Muscle of leg (tissue), 11 donors: ENCODE measurements around the gene DOCK10. TPM values are rescaled to one million over a fixed set of nuclear protein-coding genes. Genes with fewer than 3 reads are reported as not detected.

Experiments
- DNase-seq: peaks from one replicate; pipeline ENCODE4 v3.0.0; 2013
- H3K27ac ChIP-seq: one replicate; pipeline ENCODE4 v1.5.1; 2013; ENCODE audit warnings: mild to moderate bottlenecking, low read length, control low read depth
- H3K27me3 ChIP-seq: one replicate; pipeline ENCODE4 v1.6.1; 2013; ENCODE audit warnings: low read length; ENCODE audit not compliant: control insufficient read depth, insufficient read depth
- H3K36me3 ChIP-seq: one replicate; pipeline ENCODE4 v1.6.1; 2013; ENCODE audit warnings: low read length; ENCODE audit not compliant: control insufficient read depth, insufficient read depth
- H3K4me1 ChIP-seq: one replicate; pipeline ENCODE4 v1.6.1; 2013; ENCODE audit warnings: low read length; ENCODE audit not compliant: control insufficient read depth, insufficient read depth
- H3K4me3 ChIP-seq: one replicate; pipeline ENCODE4 v1.5.1; 2013; ENCODE audit warnings: low read length, control low read depth
- H3K9me3 ChIP-seq: replicated peaks from 2 replicates; pipeline ENCODE4 v1.6.1; 2013; ENCODE audit warnings: low read depth, low read length; ENCODE audit not compliant: control insufficient read depth
- WGBS: methylation state at CpG from one replicate; pipeline ENCODE4 v1.1.5; 2013; ENCODE audit warnings: missing lambda C conversion rate; ENCODE audit not compliant: insufficient coverage; 5-methylcytosine and 5-hydroxymethylcytosine counted together
- polyA plus RNA-seq, 8 donors: library from polyadenylated mRNA; unstranded; fragments of 120-200 nt; gene quantifications; one replicate each; pipeline versions ENCODE4 v1.2.1 to v1.2.3, GENCODE V29; 2013; ENCODE audit warnings: inconsistent platforms in 1 of 8, low replicate concordance in 1 of 8; ENCODE audit not compliant: insufficient read length in 8 of 8, insufficient read depth in 1 of 8
- total RNA-seq: library from RNA; stranded (reverse); fragments of 120-200 nt; gene quantifications from one replicate; pipeline ENCODE4 v1.2.4, GENCODE V29; 2013

Gene DOCK10
- total and polyA plus RNA-seq, 9 donors: 14.8 to 20.1 (median 17.9) TPM

DNA sequence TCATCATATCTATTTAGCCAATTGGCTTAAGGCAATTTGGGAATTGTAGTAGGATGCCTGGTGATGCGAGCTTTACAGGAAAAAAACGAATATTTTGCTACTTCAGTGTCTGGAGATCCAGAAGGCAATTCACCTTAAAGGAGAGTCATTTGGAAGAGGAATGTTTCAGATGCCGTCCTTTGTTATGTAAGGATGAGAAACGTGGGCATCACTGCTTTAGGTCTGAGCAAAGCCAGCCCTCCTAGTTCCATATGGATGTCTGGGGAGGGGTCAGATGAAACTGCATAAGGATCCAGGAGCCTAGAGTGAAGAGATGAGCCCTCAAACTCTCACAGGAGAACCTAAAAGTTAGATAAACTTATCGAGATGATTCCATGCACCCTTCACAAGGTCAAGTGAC lies 30.9 kb upstream of the DOCK10 start:
- Histone ChIP-seq H3K36me3 (no peaks in the 10 kb centered on the region), H3K27ac (no peak overlapping the region), H3K9me3 (no peaks in the 10 kb centered on the region), H3K27me3 (no peaks in the 10 kb centered on the region), H3K4me3 (no peak overlapping the region), H3K4me1 (peaks cover 6% of the 10 kb centered on the region)
- 74% methylated on average over 3 of the region's 5 CpGs for WGBS
- DNase-seq: no peak

DNA sequence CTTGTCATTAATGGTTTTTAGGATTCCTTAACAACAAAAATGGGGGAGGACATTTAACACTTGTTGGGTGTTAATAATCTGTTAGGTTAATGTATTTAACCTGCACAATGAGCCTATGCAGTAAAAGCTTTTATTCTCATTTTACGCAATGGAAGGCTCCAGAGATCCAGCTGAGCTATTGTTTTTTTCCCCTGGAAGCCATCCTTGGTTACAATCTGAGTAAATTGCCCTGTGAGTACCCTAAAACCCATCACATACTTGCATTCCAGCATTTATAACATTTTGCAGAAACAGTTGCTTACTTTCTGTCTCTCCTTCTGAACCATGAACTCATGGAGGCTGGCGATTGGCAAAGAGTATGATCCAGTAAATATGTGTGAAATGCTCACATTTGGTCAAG lies 30.2 kb upstream of the DOCK10 start:
- Histone ChIP-seq H3K4me1 (peaks cover 6% of the 10 kb centered on the region), H3K36me3 (no peaks in the 10 kb centered on the region), H3K9me3 (peaks cover 5% of the 10 kb centered on the region), H3K27ac (no peak overlapping the region), H3K27me3 (no peaks in the 10 kb centered on the region), H3K4me3 (no peak overlapping the region)
- no peak for DNase-seq
- 75% methylated on average over 1 of the region's 2 CpGs for WGBS

DNA sequence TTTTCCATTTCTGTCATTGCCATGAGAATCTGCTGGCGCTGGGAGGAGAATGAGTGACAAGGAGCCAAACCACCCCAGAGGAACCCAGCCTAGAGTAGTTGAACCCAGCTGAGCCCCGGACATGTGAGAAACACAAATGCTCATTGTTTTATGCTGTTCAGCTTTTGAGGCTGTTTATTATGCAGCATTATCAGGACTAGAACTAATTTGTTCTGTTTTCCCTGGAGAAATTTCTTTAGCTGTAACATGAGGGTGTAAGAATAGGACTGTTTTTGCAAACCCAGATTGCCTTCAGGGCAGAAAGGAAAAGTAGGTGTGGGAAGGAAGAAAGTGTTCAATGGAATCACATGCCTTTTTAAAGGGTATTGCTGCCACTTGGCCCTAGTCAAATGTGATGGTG lies 28.5 kb upstream of the DOCK10 start:
- Histone ChIP-seq H3K27ac (no peak overlapping the region), H3K9me3 (peaks cover 5% of the 10 kb centered on the region), H3K4me3 (no peak overlapping the region), H3K4me1 (peaks cover 4% of the 10 kb centered on the region), H3K36me3 (no peaks in the 10 kb centered on the region), H3K27me3 (no peaks in the 10 kb centered on the region)
- DNase-seq: no peak
- no CpG with 5 or more reads among the region's 2 CpGs for WGBS

DNA sequence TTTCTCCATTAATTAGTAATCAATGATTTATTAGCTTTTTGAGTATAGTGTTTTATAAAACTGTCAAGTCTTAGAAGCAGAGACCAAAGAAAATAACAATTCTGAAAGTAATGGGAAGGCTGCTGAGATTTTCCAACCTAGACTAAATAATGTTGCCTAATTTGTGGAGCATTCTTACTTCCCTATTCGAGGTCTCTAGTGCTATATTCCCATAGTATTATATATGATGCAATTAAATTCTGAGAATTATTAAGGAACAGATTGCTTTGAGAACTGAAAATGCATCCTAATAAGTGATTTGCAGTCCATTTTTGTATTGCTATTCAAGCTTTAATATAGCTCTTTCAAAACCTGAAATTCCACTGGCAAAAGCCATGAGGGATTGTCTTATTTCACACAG lies 27.7 kb upstream of the DOCK10 start:
- Histone ChIP-seq H3K27ac (no peak overlapping the region), H3K27me3 (no peaks in the 10 kb centered on the region), H3K4me1 (peaks cover 1% of the 10 kb centered on the region), H3K9me3 (peaks cover 5% of the 10 kb centered on the region), H3K36me3 (no peaks in the 10 kb centered on the region), H3K4me3 (no peak overlapping the region)
- WGBS: no CpG with 5 or more reads among the region's 1 CpG
- DNase-seq: no peak

DNA sequence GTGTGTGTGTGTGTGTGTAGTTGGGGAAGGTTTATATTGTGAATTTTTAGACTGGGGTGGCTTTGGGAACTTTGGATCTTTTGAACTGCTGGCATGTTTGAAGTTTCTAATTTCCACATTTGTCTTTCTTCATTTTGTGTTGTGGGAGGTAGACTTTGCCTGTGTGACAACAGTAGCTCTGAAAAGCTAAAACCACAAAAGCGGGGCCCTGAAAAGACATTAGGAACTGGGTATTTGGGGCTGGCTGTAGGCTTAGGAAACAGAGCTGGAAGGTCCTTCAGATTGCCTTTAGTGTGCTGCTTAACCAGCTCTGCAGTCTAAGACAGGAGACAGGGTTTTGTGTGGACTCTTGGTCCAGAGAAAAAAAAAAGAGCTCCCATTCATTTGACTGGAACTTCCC lies 27.2 kb upstream of the DOCK10 start:
- H3K27me3 ChIP-seq: no peaks in the 10 kb centered on the region
- no peaks in the 10 kb centered on the region for H3K36me3 ChIP-seq
- no peaks in the 10 kb centered on the region for H3K4me1 ChIP-seq
- WGBS: 100% methylated on average over 1 of the region's 1 CpG
- no peak for DNase-seq
- no peak overlapping the region for H3K27ac ChIP-seq
- no peak overlapping the region for H3K4me3 ChIP-seq
- H3K9me3 ChIP-seq: peaks cover 5% of the 10 kb centered on the region

DNA sequence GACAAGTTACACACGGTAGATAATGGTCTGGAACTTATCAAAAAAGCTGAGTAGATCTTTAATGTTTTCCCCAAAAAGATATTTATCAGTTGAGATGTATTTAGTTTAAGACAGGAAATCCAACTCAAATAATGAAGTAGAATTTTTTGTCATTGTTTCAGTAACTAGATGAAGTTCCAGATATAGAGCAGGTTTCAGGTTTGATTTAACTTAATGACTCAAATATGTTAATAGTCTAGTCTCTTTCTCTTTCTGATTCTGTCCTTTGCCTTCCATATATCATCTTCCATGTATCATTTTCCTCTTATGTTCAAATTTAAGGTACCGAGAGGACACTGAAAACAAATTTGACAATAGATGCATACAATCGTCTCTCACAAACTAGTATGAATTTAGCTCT lies 23.6 kb upstream of the DOCK10 start:
- Histone ChIP-seq H3K9me3 (peaks cover 5% of the 10 kb centered on the region), H3K4me1 (no peaks in the 10 kb centered on the region), H3K4me3 (no peak overlapping the region), H3K36me3 (no peaks in the 10 kb centered on the region), H3K27ac (no peak overlapping the region), H3K27me3 (no peaks in the 10 kb centered on the region)
- WGBS: no CpG with 5 or more reads among the region's 3 CpGs
- no peak for DNase-seq

DNA sequence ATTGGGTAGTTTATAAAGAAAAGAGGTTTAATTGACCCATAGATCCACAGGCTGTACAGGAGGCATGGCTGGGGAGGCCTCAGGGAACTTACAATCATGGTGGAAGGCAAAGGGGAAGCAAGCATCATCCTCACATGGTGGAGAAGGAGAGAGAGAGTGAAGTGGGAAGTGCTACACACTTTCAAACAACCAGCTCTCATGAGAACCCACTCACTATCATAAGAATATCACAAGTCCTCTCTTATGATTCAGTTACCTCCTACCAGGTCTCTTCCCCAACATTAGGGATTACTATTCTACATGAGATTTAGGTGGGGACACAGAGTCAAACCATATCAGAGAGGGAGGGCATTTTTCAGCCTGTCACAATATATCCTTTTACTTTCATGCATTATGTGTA lies 22.7 kb upstream of the DOCK10 start:
- H3K27ac ChIP-seq: no peak overlapping the region
- no peak overlapping the region for H3K4me3 ChIP-seq
- H3K4me1 ChIP-seq: no peaks in the 10 kb centered on the region
- no peaks in the 10 kb centered on the region for H3K27me3 ChIP-seq
- DNase-seq: no peak
- peaks cover 5% of the 10 kb centered on the region for H3K9me3 ChIP-seq
- H3K36me3 ChIP-seq: no peaks in the 10 kb centered on the region

DNA sequence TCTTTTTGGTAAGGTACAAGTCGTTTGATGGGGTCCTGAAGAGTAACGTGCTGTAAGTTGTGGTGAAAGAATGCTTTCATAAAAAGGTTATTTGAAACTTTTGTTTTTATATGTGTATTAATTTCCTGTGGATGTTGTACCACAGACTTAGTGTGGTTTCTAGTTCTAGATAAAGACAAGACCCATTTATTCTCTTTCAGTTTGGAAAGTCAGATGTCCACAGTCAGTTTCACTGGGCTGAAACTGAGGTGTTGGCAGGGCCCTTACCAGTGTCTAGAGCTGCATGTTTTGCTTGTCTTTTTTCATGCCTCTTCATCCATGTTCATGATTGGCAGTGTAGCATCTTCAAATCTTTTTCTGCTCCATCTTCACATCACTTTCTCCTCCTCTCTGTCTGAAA lies 22.1 kb upstream of the DOCK10 start:
- WGBS: 38% methylated on average over 2 of the region's 2 CpGs
- DNase-seq: no peak
- peaks cover 5% of the 10 kb centered on the region for H3K9me3 ChIP-seq

DNA sequence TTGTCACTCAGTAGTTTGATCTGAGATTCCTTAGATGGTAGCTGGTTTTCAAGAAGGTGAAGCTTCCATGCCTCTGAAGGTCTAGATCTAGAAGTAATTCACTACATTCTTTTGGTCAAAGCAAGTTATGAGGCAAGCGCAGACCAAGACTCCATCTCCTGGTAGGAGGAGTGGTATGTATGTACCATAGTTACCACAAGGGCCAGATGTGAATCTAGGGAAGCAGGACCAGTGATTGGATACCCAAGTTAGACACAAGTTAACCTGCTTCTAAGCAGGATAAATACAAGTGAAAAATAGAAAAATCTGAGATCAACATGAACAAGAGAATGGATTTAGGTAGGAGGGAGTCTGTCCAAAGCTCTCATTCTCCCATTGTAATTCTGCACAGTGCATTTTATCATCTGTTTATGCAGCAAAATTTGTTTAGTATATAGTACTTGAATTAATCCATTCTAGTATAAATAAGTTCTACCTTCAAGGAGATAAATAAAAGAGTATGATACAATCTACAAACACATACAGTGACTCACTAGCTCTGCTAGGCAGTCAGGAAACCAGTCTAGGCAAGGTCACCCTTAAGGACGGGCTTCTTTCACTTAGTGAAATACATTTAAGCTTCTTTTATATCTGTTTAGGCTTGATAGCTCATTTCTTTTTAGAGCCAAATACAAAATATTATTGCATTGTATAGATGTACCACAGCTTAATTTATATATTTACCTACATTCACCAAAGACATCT lies 14.2 kb upstream of the DOCK10 start:
- Histone ChIP-seq H3K36me3 (no peaks in the 10 kb centered on the region), H3K9me3 (no peaks in the 10 kb centered on the region), H3K4me1 (no peaks in the 10 kb centered on the region), H3K4me3 (no peak overlapping the region), H3K27me3 (no peaks in the 10 kb centered on the region), H3K27ac (no peak overlapping the region)
- WGBS: no CpG with 5 or more reads among the region's 2 CpGs
- DNase-seq: no peak

More for the DNA sequence above, 22.1 kb upstream of the DOCK10 start:
- H3K4me1 ChIP-seq: no peaks in the 10 kb centered on the region
- H3K27me3 ChIP-seq: no peaks in the 10 kb centered on the region
- no peak overlapping the region for H3K27ac ChIP-seq
- H3K36me3 ChIP-seq: no peaks in the 10 kb centered on the region
- H3K4me3 ChIP-seq: no peak overlapping the region

DNA sequence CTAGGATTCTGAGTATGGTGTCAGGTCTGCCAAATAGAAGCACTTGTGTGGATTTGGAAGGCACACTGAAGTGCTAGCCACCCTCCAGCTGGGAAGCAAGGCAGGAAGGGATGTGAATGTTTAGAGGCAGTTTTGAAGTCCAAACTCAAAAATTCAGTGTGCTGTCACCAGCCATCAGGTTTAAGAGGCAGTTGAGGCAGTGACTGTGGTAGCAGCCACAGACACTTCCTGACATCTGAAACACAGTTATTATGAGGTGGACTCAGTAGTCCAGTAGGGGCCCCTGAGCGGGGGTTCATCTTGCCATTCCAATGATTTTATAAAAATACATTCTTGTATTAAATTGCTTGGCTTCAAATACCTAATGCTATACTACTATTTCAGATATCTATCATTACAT lies 13.4 kb upstream of the DOCK10 start:
- H3K4me3 ChIP-seq: no peak overlapping the region
- H3K36me3 ChIP-seq: no peaks in the 10 kb centered on the region
- H3K9me3 ChIP-seq: no peaks in the 10 kb centered on the region
- H3K27ac ChIP-seq: no peak overlapping the region
- no peak for DNase-seq
- no CpG with 5 or more reads among the region's 1 CpG for WGBS
- H3K27me3 ChIP-seq: no peaks in the 10 kb centered on the region
- H3K4me1 ChIP-seq: no peaks in the 10 kb centered on the region

DNA sequence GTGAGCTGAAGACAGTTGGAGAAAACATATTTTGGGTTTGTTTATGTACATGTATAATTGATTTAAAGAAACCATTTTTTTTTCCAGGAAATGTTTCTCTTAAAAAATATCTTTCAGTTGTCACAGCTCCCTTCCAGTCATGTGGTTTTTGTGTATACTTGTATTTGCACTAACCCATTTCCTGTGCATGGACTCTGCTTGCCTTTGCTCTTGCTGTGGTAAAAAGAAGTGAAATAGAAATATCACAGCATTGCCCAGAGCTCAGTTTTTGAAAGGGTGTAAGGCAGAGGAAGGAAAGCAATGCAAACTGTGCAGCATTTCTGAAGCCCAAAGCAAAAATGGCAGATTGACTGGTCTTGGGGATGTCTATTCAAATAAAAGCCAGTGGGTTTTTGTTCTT lies 10.4 kb upstream of the DOCK10 start:
- Histone ChIP-seq H3K27ac (no peak overlapping the region), H3K27me3 (no peaks in the 10 kb centered on the region)
- no peak for DNase-seq

More for the DNA sequence above, 10.4 kb upstream of the DOCK10 start:
- no peaks in the 10 kb centered on the region for H3K9me3 ChIP-seq
- H3K36me3 ChIP-seq: no peaks in the 10 kb centered on the region
- no peaks in the 10 kb centered on the region for H3K4me1 ChIP-seq
- H3K4me3 ChIP-seq: no peak overlapping the region
